DMS53 treated with DMSO at 0.1 percent for 48 hours (cell line): ENCODE measurements around the gene TBX4.
"Not testable (repeated sequence)": the region's sequence is repeated elsewhere in the genome, so short reads cannot be mapped to it uniquely, and the experiment has no call there.

ENCODE experiments used
- DNase-seq: peaks from one replicate; lab custom pipeline; 2025; ENCODE audit not compliant: unreplicated experiment; lab: John Stamatoyannopoulos, UW

TBX4 gene

DNA sequence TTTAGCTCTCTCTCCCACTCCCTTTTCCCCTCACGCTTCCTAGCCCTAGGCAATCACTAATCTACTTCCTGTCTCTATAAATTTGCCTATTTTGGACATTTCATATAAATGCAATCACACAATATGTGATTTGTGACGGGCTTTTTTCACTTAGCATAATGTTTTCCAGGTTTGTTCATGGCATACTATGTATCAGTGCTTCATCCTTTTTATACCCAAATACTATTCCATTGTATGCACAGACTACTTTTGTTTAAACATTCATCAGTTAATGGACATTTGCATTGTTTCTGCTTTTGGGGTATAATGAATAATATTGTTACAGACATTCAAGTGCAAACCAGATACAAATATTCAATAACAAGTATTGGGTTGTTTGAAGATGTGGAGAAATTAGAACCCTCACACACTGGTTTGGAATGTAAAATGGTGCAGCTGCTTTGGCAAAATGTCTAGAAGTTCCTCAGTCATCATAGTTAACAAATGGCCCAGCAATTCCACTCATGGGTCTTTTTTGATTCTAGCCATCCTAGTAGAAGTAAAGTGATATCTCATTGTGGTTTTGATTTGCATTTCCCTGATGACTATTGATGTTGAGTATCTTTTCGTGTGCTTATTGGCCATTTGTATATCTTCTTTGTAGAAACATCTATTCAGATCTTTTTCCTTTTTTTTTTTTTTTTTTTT, 67.7 kb downstream of the TBX4 start:
- DNase-seq = no peak

DNA sequence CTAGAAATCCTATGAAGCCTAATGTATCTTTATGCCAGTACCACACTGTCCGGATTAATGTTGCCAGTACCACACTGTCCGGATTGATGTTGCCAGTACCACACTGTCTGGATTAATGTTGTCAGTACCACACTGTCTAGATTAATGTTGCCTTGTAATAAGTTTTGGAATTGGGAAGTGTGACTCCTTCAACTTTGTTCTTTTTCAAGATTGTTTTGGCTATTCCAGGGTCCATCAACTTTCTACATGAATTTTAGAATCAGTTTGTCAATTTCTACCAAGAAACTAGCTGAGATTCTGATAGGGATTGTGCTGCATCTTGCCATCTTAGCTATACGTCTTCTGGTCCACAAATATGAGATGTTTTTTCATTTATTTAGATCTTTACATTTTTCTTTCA, 68.7 kb downstream of the TBX4 start:
- DNase-seq = no peak

GRCh38 chr17:61522088-61522487, 69.9 kb downstream of the TBX4 start:
- no peak for DNase-seq

DNA sequence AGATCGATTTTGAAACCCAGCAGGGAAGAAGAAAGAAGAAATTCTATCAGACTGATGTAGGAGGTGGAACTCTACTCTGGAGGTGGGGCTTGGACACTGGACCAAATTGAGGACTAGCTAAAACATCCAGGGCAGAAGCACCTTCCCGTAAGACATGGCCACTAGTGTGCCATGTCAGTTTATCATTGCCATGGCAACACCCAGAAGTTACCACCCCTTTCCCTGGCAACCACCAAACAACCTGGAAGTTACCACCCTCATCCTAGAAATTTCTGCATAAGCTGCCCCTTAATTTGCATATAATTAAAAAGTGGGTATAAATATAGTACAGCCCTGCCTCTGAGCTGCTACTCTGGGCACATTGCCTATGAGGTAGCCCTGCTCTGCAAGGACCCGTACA, 72.1 kb downstream of the TBX4 start:
- DNase-seq = no peak

GRCh38 chr17:61527441-61527840, 75.2 kb downstream of the TBX4 start:
- not testable (repeated sequence) for DNase-seq

DNA sequence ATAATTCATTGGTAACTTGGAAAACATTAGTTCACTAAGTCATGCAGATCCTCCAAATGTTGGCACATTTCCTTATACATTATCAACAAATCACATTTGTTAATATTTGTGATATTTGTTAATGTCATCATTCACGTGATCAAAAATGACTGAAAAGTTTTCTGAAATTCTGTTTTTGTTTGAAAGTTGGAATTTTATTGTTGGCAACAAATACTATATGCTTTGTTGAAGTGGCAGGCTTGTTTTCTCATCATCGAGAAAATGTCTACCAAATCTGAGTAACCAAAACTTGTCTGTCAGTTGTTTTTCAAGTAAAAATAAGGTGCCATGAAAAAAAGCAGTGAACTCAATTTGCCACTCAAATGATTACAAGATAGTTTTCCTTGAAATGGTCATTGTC, 75.9 kb downstream of the TBX4 start:
- no peak for DNase-seq

DNA sequence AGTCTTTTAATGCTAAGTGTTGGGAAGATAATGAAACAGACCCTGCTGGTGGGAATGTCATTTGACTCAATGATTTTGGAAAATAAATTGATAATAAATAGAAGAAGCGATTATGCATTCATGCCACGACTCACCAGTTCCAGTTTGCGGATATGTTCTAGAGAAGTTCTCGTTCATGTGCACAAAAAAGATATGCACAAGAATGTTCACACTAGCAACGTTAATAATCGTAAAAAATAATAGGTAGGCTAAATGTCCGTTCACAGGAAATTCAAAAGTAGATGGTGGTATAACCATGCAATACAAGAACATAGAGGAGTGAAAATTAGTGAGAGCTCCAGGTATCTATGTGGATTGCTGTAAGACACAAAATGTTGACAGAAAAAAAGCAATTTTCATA, 79.0 kb downstream of the TBX4 start:
- no peak for DNase-seq

GRCh38 chr17:61532826-61533225, 80.6 kb downstream of the TBX4 start:
- no peak for DNase-seq

GRCh38 chr17:61533797-61534196, 81.6 kb downstream of the TBX4 start:
- no peak for DNase-seq

DNA sequence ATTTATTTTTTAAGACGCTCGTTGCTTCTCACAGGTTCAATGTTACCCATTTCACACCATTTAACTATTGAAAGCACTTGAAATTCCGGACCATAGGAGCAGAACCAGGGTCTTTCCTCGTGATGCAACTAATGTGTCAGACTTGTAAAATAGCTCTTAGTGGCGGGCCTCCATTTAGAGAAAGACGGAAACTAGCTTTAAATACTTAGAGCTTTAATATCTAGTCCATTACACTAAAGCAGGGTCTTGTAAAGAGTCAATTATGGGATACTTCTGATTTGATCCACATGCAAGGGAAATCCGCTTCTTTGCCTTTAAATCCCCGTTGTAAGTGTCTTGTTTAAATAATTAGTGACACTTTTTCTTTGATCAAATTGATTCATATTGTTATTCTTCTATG, 82.2 kb downstream of the TBX4 start:
- no peak for DNase-seq
